SK-N-SH (cell line): ENCODE data around the gene TACR2. TPM values are rescaled to one million over a fixed set of nuclear protein-coding genes. Genes with fewer than 3 reads are reported as not detected.
A peak's percentile ranks its signal among the peaks of the same experiment; 100 is the strongest.

Experiments used
- CTCF ChIA-PET: fragments of 300-600, 350-600 bp; formaldehyde crosslinking; extraction: SDS; loops from one replicate; lab custom pipeline; 2021; lab: Yijun Ruan, JAX
- POLR2A ChIA-PET: fragments of 350-600 bp; sonication (Branson Sonifier 250); formaldehyde crosslinking; extraction: SDS; loops from one replicate; lab custom pipeline; 2020; ENCODE audit warnings: antibody characterized with exemption, inconsistent platforms; lab: Yijun Ruan, JAX
- DNase-seq: peaks from one replicate; pipeline ENCODE4 v3.0.0; 2012
- H2AFZ ChIP-seq: fragments of 200-600 bp; sonication (generic); 2 replicates; pipeline ENCODE4 v1.8.1; 2016; ENCODE audit warnings: antibody characterized with exemption, mild to moderate bottlenecking, low read depth
- H3F3A ChIP-seq: fragments of 200-600 bp; sonication (generic); replicated peaks from 2 replicates; pipeline ENCODE3; 2016; ENCODE audit warnings: antibody characterized with exemption, mild to moderate bottlenecking; ENCODE audit not compliant: insufficient read depth
- H3K27ac ChIP-seq, 2 experiments: fragments of 200-500 bp in 1 of 2; fragments of 200-600 bp in 1 of 2; sonication (Bioruptor generic) in 1 of 2; sonication (generic), shearing (Covaris generic) in 1 of 2; 2 replicates each; pipeline versions ENCODE4 v1.5.1 to v1.6.1; 2014 to 2016; ENCODE audit warnings: low read depth in 2 of 2, inconsistent platforms in 1 of 2, low read length in 1 of 2, mild to moderate bottlenecking in 1 of 2, mixed read lengths in 1 of 2
- H3K27me3 ChIP-seq: fragments of 200-600 bp; sonication (generic), shearing (Covaris generic); 2 replicates; pipeline ENCODE4 v1.6.1; 2016; ENCODE audit warnings: mixed run types; ENCODE audit not compliant: insufficient read depth
- H3K36me3 ChIP-seq, 2 experiments: fragments of 200-500 bp in 1 of 2; fragments of 200-600 bp in 1 of 2; sonication (Bioruptor generic) in 1 of 2; sonication (generic) in 1 of 2; replicated peaks in 1 of 2; 2 replicates each; pipeline versions ENCODE3 to v1.5.1; 2014 to 2016; ENCODE audit warnings: low read length in 1 of 2, mild to moderate bottlenecking in 1 of 2; ENCODE audit not compliant: insufficient read depth in 2 of 2, control insufficient read depth in 1 of 2
- H3K4me1 ChIP-seq, 2 experiments: fragments of 200-500 bp in 1 of 2; fragments of 200-600 bp in 1 of 2; sonication (Bioruptor generic) in 1 of 2; sonication (generic), shearing (Covaris generic) in 1 of 2; 2 replicates each; pipeline versions ENCODE4 v1.5.1 to v1.6.1; 2014 to 2016; ENCODE audit warnings: low read depth in 1 of 2, low read length in 1 of 2, mixed run types in 1 of 2; ENCODE audit not compliant: insufficient read depth in 2 of 2, control insufficient read depth in 1 of 2
- H3K4me2 ChIP-seq: fragments of 200-600 bp; sonication (generic), shearing (Covaris generic); 2 replicates; pipeline ENCODE4 v1.6.1; 2017; ENCODE audit warnings: mixed run types
- H3K4me3 ChIP-seq, 2 experiments: fragments of 200-500 bp in 1 of 2; fragments of 200-600 bp in 1 of 2; sonication (Bioruptor generic) in 1 of 2; sonication (generic), shearing (Covaris generic) in 1 of 2; 2 replicates each; pipeline versions ENCODE4 v1.5.1 to v1.8.1; 2014 to 2016; ENCODE audit warnings: low read depth in 2 of 2, inconsistent platforms in 1 of 2, low read length in 1 of 2, mild to moderate bottlenecking in 1 of 2, mixed read lengths in 1 of 2, moderate library complexity in 1 of 2
- H3K79me2 ChIP-seq: fragments of 200-600 bp; sonication (generic); 2 replicates; pipeline ENCODE4 v1.8.1; 2017; ENCODE audit warnings: mild to moderate bottlenecking; ENCODE audit not compliant: insufficient read depth
- H3K9ac ChIP-seq: fragments of 200-600 bp; sonication (generic); 2 replicates; pipeline ENCODE4 v1.6.1; 2017; ENCODE audit warnings: mixed run types
- H3K9me2 ChIP-seq: fragments of 200-600 bp; sonication (generic); 2 replicates; pipeline ENCODE4 v1.6.1; 2017; ENCODE audit warnings: mixed run types
- H3K9me3 ChIP-seq: fragments of 200-600 bp; sonication (generic); 2 replicates; pipeline ENCODE4 v1.6.1; 2017; ENCODE audit warnings: mixed run types, mild to moderate bottlenecking, moderate library complexity
- H4K20me1 ChIP-seq: fragments of 200-600 bp; sonication (generic); 2 replicates; pipeline ENCODE4 v1.6.1; 2017; ENCODE audit warnings: mild to moderate bottlenecking, mixed run types; ENCODE audit not compliant: insufficient read depth
- CHD2 ChIP-seq: fragments of 150-350 bp; IDR thresholded peaks from 2 replicates; pipeline ENCODE4 v1.6.1; 2018; ENCODE audit warnings: low read length; ENCODE audit not compliant: partially characterized antibody
- ELF1 ChIP-seq: IDR thresholded peaks from 2 replicates; pipeline ENCODE4 v1.4.0; 2012
- EP300 ChIP-seq, 2 experiments: IDR thresholded peaks; 2 replicates each; pipeline versions ENCODE4 v1.4.0 to v1.6.1; 2012; ENCODE audit warnings: borderline replicate concordance in 1 of 2, low read depth in 1 of 2, low read length in 1 of 2
- EZH2phosphoT487 ChIP-seq: fragments of 200-600 bp; sonication (generic); IDR thresholded peaks from 2 replicates; pipeline ENCODE4 v1.6.1; 2017; ENCODE audit warnings: low read depth, mixed run types, mild to moderate bottlenecking, antibody characterized with exemption, moderate library complexity, borderline replicate concordance
- FOSL2 ChIP-seq: IDR thresholded peaks from 2 replicates; pipeline ENCODE4 v1.4.0; 2012; ENCODE audit warnings: low read depth, mild to moderate bottlenecking, moderate library complexity, borderline replicate concordance
- GABPA ChIP-seq: IDR thresholded peaks from 2 replicates; pipeline ENCODE4 v1.4.0; 2012; ENCODE audit warnings: low read depth, mild to moderate bottlenecking
- GATA2 ChIP-seq: sonication (generic); formaldehyde crosslinking; IDR thresholded peaks from 2 replicates; pipeline ENCODE4 v1.5.0; 2020; ENCODE audit warnings: mild to moderate bottlenecking, missing genetic modification reagents
- JUND ChIP-seq: IDR thresholded peaks from 2 replicates; pipeline ENCODE4 v1.4.0; 2012
- MEF2A ChIP-seq: IDR thresholded peaks from 2 replicates; pipeline ENCODE4 v1.4.0; 2012; ENCODE audit warnings: low read depth, borderline replicate concordance
- NFIC ChIP-seq: IDR thresholded peaks from 2 replicates; pipeline ENCODE4 v1.4.0; 2012; ENCODE audit warnings: borderline replicate concordance
- NRF1 ChIP-seq: IDR thresholded peaks from 2 replicates; pipeline ENCODE4 v1.6.1; 2012; ENCODE audit warnings: low read depth, mild to moderate bottlenecking, low read length
- POLR2AphosphoS5 ChIP-seq: IDR thresholded peaks from 2 replicates; pipeline ENCODE4 v1.6.1; 2012; ENCODE audit warnings: low read depth, low read length
- RFX5 ChIP-seq: IDR thresholded peaks from 2 replicates; pipeline ENCODE4 v1.6.1; 2012; ENCODE audit warnings: mild to moderate bottlenecking, improper control_type of control experiment, low read length
- RXRA ChIP-seq: IDR thresholded peaks from 2 replicates; pipeline ENCODE4 v1.4.0; 2012; ENCODE audit warnings: low read depth, mild to moderate bottlenecking, borderline replicate concordance
- TCF12 ChIP-seq: IDR thresholded peaks from 2 replicates; pipeline ENCODE4 v1.4.0; 2012
- TEAD4 ChIP-seq: IDR thresholded peaks from 2 replicates; pipeline ENCODE4 v1.4.0; 2012; ENCODE audit warnings: mild to moderate bottlenecking, borderline replicate concordance; ENCODE audit not compliant: insufficient read depth
- WGBS: methylation state at CpG from one replicate; pipeline ENCODE4 v1.1.6; 2017; ENCODE audit warnings: low lambda C conversion rate; 5-methylcytosine and 5-hydroxymethylcytosine counted together
- polyA plus RNA-seq, 3 experiments: library from polyadenylated mRNA; depleted of rRNA; stranded (reverse); fragments of >200 nt; gene quantifications; 2 replicates each; pipeline ENCODE4 v1.2.3, GENCODE V29; 2012
- TF ChIP-seq, protein P1 (sequence below): IDR thresholded peaks from 2 replicates; pipeline ENCODE4 v1.4.0; 2012; ENCODE audit warnings: low read depth
- TF ChIP-seq, protein P2 (sequence below): IDR thresholded peaks from 2 replicates; pipeline ENCODE4; 2012
- TF ChIP-seq, protein P3 (sequence below): IDR thresholded peaks from 2 replicates; pipeline ENCODE4 v1.4.0; 2012; ENCODE audit warnings: low read depth, borderline replicate concordance
- TF ChIP-seq, protein P4 (sequence below): IDR thresholded peaks from 2 replicates; pipeline ENCODE4 v1.6.1; 2012; ENCODE audit warnings: mild to moderate bottlenecking, low read depth, low read length, moderate library complexity

Gene TACR2
- polyA plus RNA-seq, 1 of the 3 experiments (the other 2 are of a cell fraction) = 0.02 TPM

DNA sequence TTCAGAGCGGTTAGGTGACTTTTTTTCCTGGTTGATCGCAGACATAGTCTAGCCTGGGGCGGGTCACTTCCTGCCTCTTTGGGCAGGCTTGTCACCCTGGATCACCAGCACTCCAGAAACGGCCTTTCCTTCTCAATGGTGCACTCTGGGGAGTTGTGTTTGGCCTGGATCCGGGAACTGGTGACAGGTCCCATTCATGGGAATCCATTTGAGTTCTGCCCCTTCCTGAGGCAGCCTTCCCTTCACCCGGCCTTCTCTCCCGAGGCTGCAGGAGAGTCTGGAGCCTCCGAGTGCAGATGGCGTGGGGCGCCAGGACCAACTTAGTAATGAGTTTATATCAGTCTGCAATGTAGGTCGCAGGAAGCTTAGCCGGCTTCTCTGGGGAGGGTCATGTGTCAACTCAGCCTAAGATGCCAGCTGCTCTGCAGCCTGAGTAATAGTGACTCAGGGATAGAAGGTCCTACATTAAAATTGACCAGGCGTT, 54.2 kb downstream of the TACR2 start (continued):
- TF ChIP-seq RXRA (no peak), GABPA (no peak), NFIC (peak; percentile 59), TCF12 (peak; percentile 87), TEAD4 (no peak), POLR2AphosphoS5 (peak; percentile 24; the same call in 1 of the 2 replicates)
- TF ChIP-seq, protein P1, sequence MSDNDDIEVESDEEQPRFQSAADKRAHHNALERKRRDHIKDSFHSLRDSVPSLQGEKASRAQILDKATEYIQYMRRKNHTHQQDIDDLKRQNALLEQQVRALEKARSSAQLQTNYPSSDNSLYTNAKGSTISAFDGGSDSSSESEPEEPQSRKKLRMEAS = peak; percentile 49
- TF ChIP-seq, protein P2, sequence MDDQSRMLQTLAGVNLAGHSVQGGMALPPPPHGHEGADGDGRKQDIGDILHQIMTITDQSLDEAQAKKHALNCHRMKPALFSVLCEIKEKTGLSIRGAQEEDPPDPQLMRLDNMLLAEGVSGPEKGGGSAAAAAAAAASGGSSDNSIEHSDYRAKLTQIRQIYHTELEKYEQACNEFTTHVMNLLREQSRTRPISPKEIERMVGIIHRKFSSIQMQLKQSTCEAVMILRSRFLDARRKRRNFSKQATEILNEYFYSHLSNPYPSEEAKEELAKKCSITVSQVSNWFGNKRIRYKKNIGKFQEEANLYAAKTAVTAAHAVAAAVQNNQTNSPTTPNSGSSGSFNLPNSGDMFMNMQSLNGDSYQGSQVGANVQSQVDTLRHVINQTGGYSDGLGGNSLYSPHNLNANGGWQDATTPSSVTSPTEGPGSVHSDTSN = peak; percentile 58

DNA sequence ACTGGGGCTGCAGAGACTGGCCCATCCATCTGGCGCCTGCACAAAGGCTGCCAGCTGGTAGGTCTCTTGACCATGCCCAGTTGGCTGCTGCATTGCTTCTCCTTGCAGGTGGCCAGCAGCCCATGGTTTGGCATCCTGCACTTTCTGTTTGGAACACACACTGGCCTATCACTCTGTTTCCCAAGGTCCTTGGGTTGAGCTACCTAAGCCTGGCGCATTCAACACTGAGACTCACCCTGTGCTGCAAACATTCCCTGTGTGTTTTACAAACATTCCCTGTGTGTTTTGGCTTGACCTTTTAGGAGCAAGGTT, 55.5 kb downstream of the TACR2 start:
- Histone ChIP-seq H3K4me1 (peaks cover 20 to 29% of the 10 kb centered on the region in 2 experiments), H3K4me2 (peak overlapping the region; percentile 55; the same call in 1 of the 2 replicates), H3K79me2 (peaks cover 39% of the 10 kb centered on the region; the same call in 1 of the 2 replicates), H3K9me3 (no peaks in the 10 kb centered on the region), H3K9me2 (no peaks in the 10 kb centered on the region), H3K4me3 (no peak overlapping the region), H3K36me3 (peaks cover 9 to 10% of the 10 kb centered on the region in 2 experiments), H3K9ac (no peak overlapping the region), H3K27ac (no peak overlapping the region), H3K27me3 (no peaks in the 10 kb centered on the region), H3F3A (peaks cover 17% of the 10 kb centered on the region), H2AFZ (no peak overlapping the region), H4K20me1 (peaks cover 12% of the 10 kb centered on the region)
- POLR2A ChIA-PET = no interaction called here
- DNase-seq = no peak
- CTCF ChIA-PET = interaction anchor here (1.7 kb wide), 1 partner anchor 31 kb away, joined by 4 read pairs; no protein-coding TSS in a partner anchor
- TF ChIP-seq EP300 (IDR thresholded peaks at IDR 0.05; ENCODE audit: borderline replicate concordance in 1 of 2, low read depth in 1 of 2, low read length in 1 of 2) (no peak), FOSL2 (no peak), CHD2 (no peak), TEAD4 (no peak), RFX5 (no peak), GATA2 (no peak), RXRA (no peak), ELF1 (no peak), EZH2phosphoT487 (no peak), NRF1 (no peak), JUND (no peak), NFIC (no peak), MEF2A (no peak)
- TF ChIP-seq, protein P3, sequence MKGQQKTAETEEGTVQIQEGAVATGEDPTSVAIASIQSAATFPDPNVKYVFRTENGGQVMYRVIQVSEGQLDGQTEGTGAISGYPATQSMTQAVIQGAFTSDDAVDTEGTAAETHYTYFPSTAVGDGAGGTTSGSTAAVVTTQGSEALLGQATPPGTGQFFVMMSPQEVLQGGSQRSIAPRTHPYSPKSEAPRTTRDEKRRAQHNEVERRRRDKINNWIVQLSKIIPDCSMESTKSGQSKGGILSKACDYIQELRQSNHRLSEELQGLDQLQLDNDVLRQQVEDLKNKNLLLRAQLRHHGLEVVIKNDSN = no peak
- TF ChIP-seq, protein P4, sequence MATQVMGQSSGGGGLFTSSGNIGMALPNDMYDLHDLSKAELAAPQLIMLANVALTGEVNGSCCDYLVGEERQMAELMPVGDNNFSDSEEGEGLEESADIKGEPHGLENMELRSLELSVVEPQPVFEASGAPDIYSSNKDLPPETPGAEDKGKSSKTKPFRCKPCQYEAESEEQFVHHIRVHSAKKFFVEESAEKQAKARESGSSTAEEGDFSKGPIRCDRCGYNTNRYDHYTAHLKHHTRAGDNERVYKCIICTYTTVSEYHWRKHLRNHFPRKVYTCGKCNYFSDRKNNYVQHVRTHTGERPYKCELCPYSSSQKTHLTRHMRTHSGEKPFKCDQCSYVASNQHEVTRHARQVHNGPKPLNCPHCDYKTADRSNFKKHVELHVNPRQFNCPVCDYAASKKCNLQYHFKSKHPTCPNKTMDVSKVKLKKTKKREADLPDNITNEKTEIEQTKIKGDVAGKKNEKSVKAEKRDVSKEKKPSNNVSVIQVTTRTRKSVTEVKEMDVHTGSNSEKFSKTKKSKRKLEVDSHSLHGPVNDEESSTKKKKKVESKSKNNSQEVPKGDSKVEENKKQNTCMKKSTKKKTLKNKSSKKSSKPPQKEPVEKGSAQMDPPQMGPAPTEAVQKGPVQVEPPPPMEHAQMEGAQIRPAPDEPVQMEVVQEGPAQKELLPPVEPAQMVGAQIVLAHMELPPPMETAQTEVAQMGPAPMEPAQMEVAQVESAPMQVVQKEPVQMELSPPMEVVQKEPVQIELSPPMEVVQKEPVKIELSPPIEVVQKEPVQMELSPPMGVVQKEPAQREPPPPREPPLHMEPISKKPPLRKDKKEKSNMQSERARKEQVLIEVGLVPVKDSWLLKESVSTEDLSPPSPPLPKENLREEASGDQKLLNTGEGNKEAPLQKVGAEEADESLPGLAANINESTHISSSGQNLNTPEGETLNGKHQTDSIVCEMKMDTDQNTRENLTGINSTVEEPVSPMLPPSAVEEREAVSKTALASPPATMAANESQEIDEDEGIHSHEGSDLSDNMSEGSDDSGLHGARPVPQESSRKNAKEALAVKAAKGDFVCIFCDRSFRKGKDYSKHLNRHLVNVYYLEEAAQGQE = no peak
- TF ChIP-seq, protein P1 = no peak
- TF ChIP-seq, protein P2 = no peak
- 70% methylated on average over 1 of the region's 2 CpGs for WGBS
